Activated CD4-positive, CD25-positive, alpha-beta regulatory T cell treated with anti-CD3 and anti-CD28 coated beads, Interleukin-2, amount 50 U/mL, for 72 hours (primary cell): ENCODE data around the gene KIF21A.

ENCODE experiments used
- DNase-seq: peaks from one replicate; pipeline ENCODE4 v3.0.0; 2021

Gene KIF21A

GRCh38 chr12:39252628-39253027, 190.3 kb downstream of the KIF21A start:
- no peak for DNase-seq
